ENCODE measurements around the gene UBAP1. TPM values are rescaled to one million over a fixed set of nuclear protein-coding genes. Genes with fewer than 3 reads are reported as not detected.
"Not testable (repeated sequence)": the region's sequence is repeated elsewhere in the genome, so short reads cannot be mapped to it uniquely, and the experiment has no call there.

Gene UBAP1
- total RNA-seq, 1 donor from 2014 or later: 28.4 TPM

DNA sequence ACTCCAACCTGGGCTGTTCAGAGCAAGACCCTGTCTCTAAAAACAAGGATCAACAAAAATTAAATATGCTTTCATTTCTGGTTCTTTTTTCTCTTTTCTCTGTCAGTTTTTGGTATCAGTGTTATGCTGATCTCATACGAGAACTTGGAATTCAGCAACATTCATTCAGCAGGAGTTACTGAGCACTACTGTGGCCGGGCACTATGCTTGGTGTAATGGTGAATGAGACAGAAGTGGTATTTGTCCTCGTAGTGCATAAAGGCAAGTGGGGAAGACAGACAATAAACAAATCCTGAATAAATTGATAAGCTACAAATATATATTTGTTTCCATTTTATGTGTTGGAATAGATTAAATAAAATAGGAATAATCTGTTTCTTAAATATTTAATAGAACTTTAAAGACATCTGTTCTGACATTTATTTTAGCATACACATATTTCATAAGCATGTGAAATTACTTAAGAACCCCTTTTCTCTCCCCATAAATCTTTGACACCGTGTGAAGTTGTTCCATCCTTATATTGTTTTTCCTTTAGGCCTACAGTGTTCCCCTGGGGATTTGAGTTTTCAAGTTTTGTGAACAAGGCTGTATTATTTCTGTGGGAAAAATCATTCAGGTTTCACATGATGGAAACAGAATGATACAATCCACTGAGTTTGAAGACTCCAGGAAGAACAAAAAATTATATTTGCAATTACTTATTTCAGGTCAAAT, 24.6 kb downstream of the UBAP1 start:
- no peak for DNase-seq
- Mint-ChIP-seq H3K4me3 (ENCODE audit: unreplicated experiment) (no peak overlapping the region), H3K9me3 (ENCODE audit: unreplicated experiment) (peaks cover 2% of the 10 kb centered on the region), H3K27me3 (ENCODE audit: unreplicated experiment) (no peaks in the 10 kb centered on the region), H3K36me3 (ENCODE audit: unreplicated experiment) (no peaks in the 10 kb centered on the region), H3K27ac (ENCODE audit: unreplicated experiment) (no peak overlapping the region), H3K4me1 (ENCODE audit: low read depth, unreplicated experiment) (peaks cover 3% of the 10 kb centered on the region)
- TF ChIP-seq, protein P1, sequence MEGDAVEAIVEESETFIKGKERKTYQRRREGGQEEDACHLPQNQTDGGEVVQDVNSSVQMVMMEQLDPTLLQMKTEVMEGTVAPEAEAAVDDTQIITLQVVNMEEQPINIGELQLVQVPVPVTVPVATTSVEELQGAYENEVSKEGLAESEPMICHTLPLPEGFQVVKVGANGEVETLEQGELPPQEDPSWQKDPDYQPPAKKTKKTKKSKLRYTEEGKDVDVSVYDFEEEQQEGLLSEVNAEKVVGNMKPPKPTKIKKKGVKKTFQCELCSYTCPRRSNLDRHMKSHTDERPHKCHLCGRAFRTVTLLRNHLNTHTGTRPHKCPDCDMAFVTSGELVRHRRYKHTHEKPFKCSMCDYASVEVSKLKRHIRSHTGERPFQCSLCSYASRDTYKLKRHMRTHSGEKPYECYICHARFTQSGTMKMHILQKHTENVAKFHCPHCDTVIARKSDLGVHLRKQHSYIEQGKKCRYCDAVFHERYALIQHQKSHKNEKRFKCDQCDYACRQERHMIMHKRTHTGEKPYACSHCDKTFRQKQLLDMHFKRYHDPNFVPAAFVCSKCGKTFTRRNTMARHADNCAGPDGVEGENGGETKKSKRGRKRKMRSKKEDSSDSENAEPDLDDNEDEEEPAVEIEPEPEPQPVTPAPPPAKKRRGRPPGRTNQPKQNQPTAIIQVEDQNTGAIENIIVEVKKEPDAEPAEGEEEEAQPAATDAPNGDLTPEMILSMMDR (IDR thresholded peaks at IDR 0.05; ENCODE audit: partially characterized antibody, unreplicated experiment): no peak

DNA sequence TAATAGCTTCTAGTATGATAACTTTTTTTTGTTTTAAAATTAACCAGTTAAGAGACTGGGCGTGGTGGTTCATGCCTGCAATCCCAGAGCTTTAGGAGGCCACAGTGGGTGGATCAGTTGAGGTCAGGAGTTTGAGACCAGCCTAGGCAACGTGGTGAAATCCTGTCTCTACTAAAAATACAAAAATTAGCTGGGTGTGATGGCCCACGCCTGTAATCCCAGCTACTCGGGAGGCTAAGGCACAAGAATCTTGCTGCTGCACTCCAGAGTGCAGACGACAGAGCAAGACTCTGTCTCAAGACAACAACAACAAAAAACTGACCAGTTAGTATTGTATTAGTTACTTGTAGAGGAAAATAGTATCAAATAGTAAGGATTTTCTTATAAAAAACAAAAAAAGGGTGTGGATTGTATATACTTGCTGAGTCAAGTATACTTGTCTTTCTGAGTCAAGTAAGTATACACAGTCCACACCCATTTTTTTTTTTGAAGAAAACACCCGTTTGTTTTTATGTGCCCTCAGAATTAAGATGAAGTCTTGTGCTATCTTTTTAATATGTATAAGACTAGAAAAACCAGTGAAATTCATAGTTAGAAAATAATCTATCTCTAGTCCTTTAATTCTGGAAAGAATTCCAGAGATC, 25.3 kb downstream of the UBAP1 start:
- H3K4me1 Mint-ChIP-seq (ENCODE audit: low read depth, unreplicated experiment): peaks cover 3% of the 10 kb centered on the region
- no peak overlapping the region for H3K27ac Mint-ChIP-seq (ENCODE audit: unreplicated experiment)
- no peak for DNase-seq
- H3K4me3 Mint-ChIP-seq (ENCODE audit: unreplicated experiment): no peak overlapping the region
- H3K27me3 Mint-ChIP-seq (ENCODE audit: unreplicated experiment): no peaks in the 10 kb centered on the region
- TF ChIP-seq, protein P1 (IDR thresholded peaks at IDR 0.05; ENCODE audit: partially characterized antibody, unreplicated experiment): no peak
- peaks cover 2% of the 10 kb centered on the region for H3K9me3 Mint-ChIP-seq (ENCODE audit: unreplicated experiment)
- H3K36me3 Mint-ChIP-seq (ENCODE audit: unreplicated experiment): no peaks in the 10 kb centered on the region

DNA sequence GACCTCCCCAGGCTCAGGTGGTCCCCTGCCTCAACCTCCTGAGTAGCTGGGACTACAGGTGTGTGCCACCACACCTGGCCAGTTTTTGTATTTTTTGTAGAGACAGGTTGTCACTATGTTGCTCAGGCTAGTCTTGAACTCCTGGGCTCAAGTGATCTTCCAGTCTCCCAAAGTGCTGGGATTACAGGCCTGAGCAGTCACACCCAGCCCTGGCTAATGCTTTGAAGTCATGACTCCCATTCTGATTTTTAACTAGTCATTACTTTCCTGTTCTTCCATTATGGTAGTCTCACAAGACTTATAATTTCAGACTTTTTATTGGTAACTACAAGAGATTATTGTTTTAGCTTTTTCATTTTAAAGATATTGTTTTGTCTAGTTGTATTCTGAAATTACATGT, 26.3 kb downstream of the UBAP1 start:
- DNase-seq: no peak
- no peaks in the 10 kb centered on the region for H3K9me3 Mint-ChIP-seq (ENCODE audit: unreplicated experiment)
- no peaks in the 10 kb centered on the region for H3K36me3 Mint-ChIP-seq (ENCODE audit: unreplicated experiment)
- TF ChIP-seq, protein P1 (IDR thresholded peaks at IDR 0.05; ENCODE audit: partially characterized antibody, unreplicated experiment): no peak
- H3K27ac Mint-ChIP-seq (ENCODE audit: unreplicated experiment): no peak overlapping the region
- no peak overlapping the region for H3K4me3 Mint-ChIP-seq (ENCODE audit: unreplicated experiment)
- H3K27me3 Mint-ChIP-seq (ENCODE audit: unreplicated experiment): no peaks in the 10 kb centered on the region
- H3K4me1 Mint-ChIP-seq (ENCODE audit: low read depth, unreplicated experiment): peaks cover 3% of the 10 kb centered on the region

DNA sequence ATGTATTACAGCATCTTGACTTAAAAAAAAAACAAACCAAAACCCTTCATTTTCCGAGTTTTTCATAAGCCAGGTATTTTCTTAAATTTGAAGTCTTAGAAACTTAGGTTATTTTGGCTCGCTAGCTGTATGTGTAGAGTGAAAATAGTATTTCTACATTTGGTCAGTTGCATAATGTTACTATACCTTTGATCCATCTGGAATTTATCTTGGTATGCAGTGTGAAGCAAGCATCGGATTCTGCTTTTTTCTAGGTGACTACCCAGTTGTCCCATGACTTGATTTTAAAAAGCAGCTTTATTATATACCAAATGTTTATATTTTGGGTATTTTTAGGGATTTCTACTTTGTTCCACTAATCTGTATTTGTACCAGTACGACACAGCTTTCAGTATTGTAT, 27.7 kb downstream of the UBAP1 start:
- no peak for DNase-seq
- Mint-ChIP-seq H3K4me1 (ENCODE audit: low read depth, unreplicated experiment) (peaks cover 3% of the 10 kb centered on the region), H3K4me3 (ENCODE audit: unreplicated experiment) (no peak overlapping the region), H3K9me3 (ENCODE audit: unreplicated experiment) (no peaks in the 10 kb centered on the region), H3K27ac (ENCODE audit: unreplicated experiment) (no peak overlapping the region), H3K27me3 (ENCODE audit: unreplicated experiment) (no peaks in the 10 kb centered on the region), H3K36me3 (ENCODE audit: unreplicated experiment) (no peaks in the 10 kb centered on the region)
- TF ChIP-seq, protein P1 (IDR thresholded peaks at IDR 0.05; ENCODE audit: partially characterized antibody, unreplicated experiment): no peak

DNA sequence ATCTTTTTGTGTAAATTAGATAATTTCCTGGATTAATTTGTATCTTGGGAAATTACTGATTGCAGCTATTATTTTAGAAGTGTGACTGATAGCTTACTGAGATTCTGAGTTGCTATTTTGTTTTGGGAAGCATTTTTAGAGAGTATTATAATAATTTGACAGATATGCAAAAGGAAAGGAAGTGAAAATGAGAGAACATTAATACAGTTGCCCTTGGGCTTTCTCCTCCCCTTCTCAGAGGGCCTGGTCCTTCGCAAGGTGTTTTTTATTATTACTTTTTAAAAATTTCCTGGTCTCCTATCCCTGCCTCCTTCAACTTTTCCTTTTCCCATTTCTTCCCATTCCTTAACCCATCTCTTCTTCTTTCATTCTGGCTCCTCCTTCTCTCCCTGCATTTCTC, 32.6 kb downstream of the UBAP1 start:
- H3K27me3 Mint-ChIP-seq (ENCODE audit: unreplicated experiment): peaks cover 2% of the 10 kb centered on the region
- no peaks in the 10 kb centered on the region for H3K9me3 Mint-ChIP-seq (ENCODE audit: unreplicated experiment)
- no peaks in the 10 kb centered on the region for H3K4me1 Mint-ChIP-seq (ENCODE audit: low read depth, unreplicated experiment)

DNA sequence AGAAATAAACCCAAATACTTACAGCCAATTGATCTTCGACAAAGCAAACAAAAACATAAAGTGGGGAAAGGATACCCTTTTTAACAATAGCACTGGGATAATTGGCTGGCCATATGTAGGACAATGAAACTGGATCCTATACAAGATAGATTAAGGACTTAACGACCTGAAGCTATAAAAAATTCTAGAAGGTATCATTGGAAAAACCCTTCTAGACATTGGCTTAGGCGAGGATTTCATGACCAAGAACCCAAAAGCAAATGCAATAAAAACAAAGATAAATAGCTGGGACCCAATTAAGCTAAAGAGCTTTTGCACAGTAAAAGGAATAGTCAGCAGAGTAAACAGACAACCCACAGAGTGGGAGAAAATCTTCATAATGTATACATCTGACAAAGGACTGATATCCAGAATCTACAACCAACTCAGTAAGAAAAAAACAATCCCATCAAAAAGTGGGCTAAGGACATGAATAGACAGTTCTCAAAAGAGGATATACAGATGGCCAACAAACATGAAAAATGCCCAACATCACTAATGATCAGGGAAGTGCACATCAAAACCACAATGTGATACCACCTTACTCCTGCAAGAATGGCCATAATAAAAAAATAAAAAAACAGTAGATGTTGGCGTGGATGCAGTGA, 35.6 kb downstream of the UBAP1 start:
- not testable (repeated sequence) for H3K27ac Mint-ChIP-seq (ENCODE audit: unreplicated experiment); DNase-seq; H3K36me3 Mint-ChIP-seq (ENCODE audit: unreplicated experiment); H3K4me1 Mint-ChIP-seq (ENCODE audit: low read depth, unreplicated experiment); H3K9me3 Mint-ChIP-seq (ENCODE audit: unreplicated experiment); H3K27me3 Mint-ChIP-seq (ENCODE audit: unreplicated experiment); H3K4me3 Mint-ChIP-seq (ENCODE audit: unreplicated experiment)

More for the DNA sequence above, 32.6 kb downstream of the UBAP1 start:
- peak overlapping the region; percentile 39 for H3K4me3 Mint-ChIP-seq (ENCODE audit: unreplicated experiment)
- TF ChIP-seq, protein P1 (IDR thresholded peaks at IDR 0.05; ENCODE audit: partially characterized antibody, unreplicated experiment): no peak
- H3K27ac Mint-ChIP-seq (ENCODE audit: unreplicated experiment): no peak overlapping the region
- H3K36me3 Mint-ChIP-seq (ENCODE audit: unreplicated experiment): no peaks in the 10 kb centered on the region
- DNase-seq: no peak
